K562 (cell line): ENCODE data around the gene LRRC59. TPM values are rescaled to one million over a fixed set of nuclear protein-coding genes. Genes with fewer than 3 reads are reported as not detected.

Experiments used
- HEY1 ChIP-seq: fragments of 250-450 bp; sonication (Bioruptor Pico); IDR thresholded peaks from 2 replicates; pipeline ENCODE4 v1.5.0; 2020; ENCODE audit warnings: mild to moderate bottlenecking, moderate library complexity, borderline replicate concordance
- HMG20B ChIP-seq: fragments of 250-450 bp; sonication (Bioruptor Pico); IDR thresholded peaks from 2 replicates; pipeline ENCODE4 v1.5.0; 2021; ENCODE audit warnings: mild to moderate bottlenecking
- HNRNPLL ChIP-seq: fragments of 200-400 bp; formaldehyde crosslinking; IDR thresholded peaks from 2 replicates; pipeline ENCODE4 v1.6.1; 2017; ENCODE audit warnings: low read length, low read depth, mild to moderate bottlenecking; ENCODE audit not compliant: poor library complexity, severe bottlenecking
- NFATC3 ChIP-seq: fragments of 450-650 bp; IDR thresholded peaks from 2 replicates; pipeline ENCODE4 v1.6.1; 2017; ENCODE audit warnings: mild to moderate bottlenecking
- SAP30 ChIP-seq: fragments of 200-600 bp; sonication (generic); IDR thresholded peaks from 2 replicates; pipeline ENCODE4 v1.6.1; 2012; ENCODE audit warnings: borderline replicate concordance, low read depth, mild to moderate bottlenecking, moderate library complexity, low read length, control low read depth, inconsistent platforms; ENCODE audit not compliant: insufficient read depth, poor library complexity, severe bottlenecking
- SMARCA5 ChIP-seq: fragments of 450-650 bp; IDR thresholded peaks from 2 replicates; pipeline ENCODE4 v1.6.1; 2016
- ZNF311 ChIP-seq: fragments of 250-450 bp; sonication (Bioruptor Pico); IDR thresholded peaks from 2 replicates; pipeline ENCODE4 v1.4.0; 2020; ENCODE audit warnings: mild to moderate bottlenecking, moderate library complexity
- ZNF644 ChIP-seq: fragments of 200-800 bp; sonication (Bioruptor generic); IDR thresholded peaks from 2 replicates; pipeline ENCODE4 v1.6.1; 2016; ENCODE audit warnings: low read depth, missing genetic modification characterization, missing compliant biosample characterization
- ZNF830 ChIP-seq: fragments of 250-450 bp; sonication (Bioruptor Pico); IDR thresholded peaks from 2 replicates; pipeline ENCODE4 v1.5.0; 2021; ENCODE audit warnings: mild to moderate bottlenecking
- polyA plus RNA-seq, 8 experiments: library from polyadenylated mRNA; depleted of rRNA in 4 of 8; stranded (reverse) in 5 of 8; unstranded in 3 of 8; fragments of >200 nt; fragmentation: Nextera tagmentation in 2 of 8; fragmentation: Illumina TruSeq in 1 of 8; extraction: Ambion mirVana in 2 of 8; extraction: Trizol in 1 of 8; gene quantifications; 2 replicates each; pipeline versions ENCODE4 v1.2.1 to v1.2.3, GENCODE V29; 2011 to 2014; ENCODE audit warnings: inconsistent platforms in 1 of 8, missing spikeins in 1 of 8
- total RNA-seq, 7 experiments: library from RNA; depleted of rRNA in 6 of 7; stranded (reverse); fragments of >200 nt in 6 of 7; fragmentation: Illumina TruSeq in 2 of 7; extraction: Trizol in 2 of 7; gene quantifications; 2 replicates each; pipeline versions ENCODE4 v1.2.1 to v1.2.3, GENCODE V29; 2011 to 2021; ENCODE audit warnings: low replicate concordance in 1 of 7
- TF ChIP-seq, protein P1 (sequence below): fragments of 450-650 bp; IDR thresholded peaks from 2 replicates; pipeline ENCODE4 v1.7.1; 2018; ENCODE audit warnings: mild to moderate bottlenecking, low read depth; ENCODE audit not compliant: partially characterized antibody
- TF ChIP-seq, protein P2 (sequence below): fragments of 250-450 bp; sonication (Bioruptor Pico); IDR thresholded peaks from 2 replicates; pipeline ENCODE4 v1.8.0; 2021; ENCODE audit warnings: mild to moderate bottlenecking, moderate library complexity

The LRRC59 gene
- total and polyA plus RNA-seq, 9 of the 15 experiments (the other 6 are each of a cell fraction or from before 2014, with no cell fraction given): 27.8 to 244 (median 154) TPM

- TF ChIP-seq, protein P1, sequence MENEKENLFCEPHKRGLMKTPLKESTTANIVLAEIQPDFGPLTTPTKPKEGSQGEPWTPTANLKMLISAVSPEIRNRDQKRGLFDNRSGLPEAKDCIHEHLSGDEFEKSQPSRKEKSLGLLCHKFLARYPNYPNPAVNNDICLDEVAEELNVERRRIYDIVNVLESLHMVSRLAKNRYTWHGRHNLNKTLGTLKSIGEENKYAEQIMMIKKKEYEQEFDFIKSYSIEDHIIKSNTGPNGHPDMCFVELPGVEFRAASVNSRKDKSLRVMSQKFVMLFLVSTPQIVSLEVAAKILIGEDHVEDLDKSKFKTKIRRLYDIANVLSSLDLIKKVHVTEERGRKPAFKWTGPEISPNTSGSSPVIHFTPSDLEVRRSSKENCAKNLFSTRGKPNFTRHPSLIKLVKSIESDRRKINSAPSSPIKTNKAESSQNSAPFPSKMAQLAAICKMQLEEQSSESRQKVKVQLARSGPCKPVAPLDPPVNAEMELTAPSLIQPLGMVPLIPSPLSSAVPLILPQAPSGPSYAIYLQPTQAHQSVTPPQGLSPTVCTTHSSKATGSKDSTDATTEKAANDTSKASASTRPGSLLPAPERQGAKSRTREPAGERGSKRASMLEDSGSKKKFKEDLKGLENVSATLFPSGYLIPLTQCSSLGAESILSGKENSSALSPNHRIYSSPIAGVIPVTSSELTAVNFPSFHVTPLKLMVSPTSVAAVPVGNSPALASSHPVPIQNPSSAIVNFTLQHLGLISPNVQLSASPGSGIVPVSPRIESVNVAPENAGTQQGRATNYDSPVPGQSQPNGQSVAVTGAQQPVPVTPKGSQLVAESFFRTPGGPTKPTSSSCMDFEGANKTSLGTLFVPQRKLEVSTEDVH: no peak
- TF ChIP-seq ZNF644 (tag): no peak
- TF ChIP-seq NFATC3: no peak
- TF ChIP-seq SMARCA5: no peak
- TF ChIP-seq ZNF311 (CRISPR knock-in tag): no peak
- TF ChIP-seq, protein P2, sequence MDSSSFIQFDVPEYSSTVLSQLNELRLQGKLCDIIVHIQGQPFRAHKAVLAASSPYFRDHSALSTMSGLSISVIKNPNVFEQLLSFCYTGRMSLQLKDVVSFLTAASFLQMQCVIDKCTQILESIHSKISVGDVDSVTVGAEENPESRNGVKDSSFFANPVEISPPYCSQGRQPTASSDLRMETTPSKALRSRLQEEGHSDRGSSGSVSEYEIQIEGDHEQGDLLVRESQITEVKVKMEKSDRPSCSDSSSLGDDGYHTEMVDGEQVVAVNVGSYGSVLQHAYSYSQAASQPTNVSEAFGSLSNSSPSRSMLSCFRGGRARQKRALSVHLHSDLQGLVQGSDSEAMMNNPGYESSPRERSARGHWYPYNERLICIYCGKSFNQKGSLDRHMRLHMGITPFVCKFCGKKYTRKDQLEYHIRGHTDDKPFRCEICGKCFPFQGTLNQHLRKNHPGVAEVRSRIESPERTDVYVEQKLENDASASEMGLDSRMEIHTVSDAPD: no peak
- no peak for TF ChIP-seq SAP30
- TF ChIP-seq ZNF830 (CRISPR knock-in tag): no peak
- no peak for TF ChIP-seq HEY1 (CRISPR knock-in tag)
- no peak for TF ChIP-seq HNRNPLL
- TF ChIP-seq HMG20B (CRISPR knock-in tag): no peak
Measured at GRCh38 chr17:50425682-50426471, 28.6 kb upstream of the LRRC59 start, which contains the start of gene ACSF2 (continued).
